Measurements from ENCODE around the gene C20orf204. TPM values are rescaled to one million over a fixed set of nuclear protein-coding genes. Genes with fewer than 3 reads are reported as not detected.
"Not testable (repeated sequence)": the region's sequence is repeated elsewhere in the genome, so short reads cannot be mapped to it uniquely, and the experiment has no call there.

Gene C20orf204
- total and polyA plus RNA-seq, 5 donors from 2014 or later, result 0.89 to 6.0 (median 1.2) TPM; not detected in 1

GRCh38 chr20:64009811-64010387 is 26.1 kb upstream of the C20orf204 start:
- no peak overlapping the region for H3K27ac ChIP-seq (ENCODE audit: insufficient read depth, low read length, poor library complexity, severe bottlenecking)
- Mint-ChIP-seq H3K36me3 (peaks cover 35% of the 10 kb centered on the region), H3K4me1 (peaks cover 0 to 48% (median 4%) of the 10 kb centered on the region in 4 donors)

GRCh38 chr20:64010711-64011237 is 25.2 kb upstream of the C20orf204 start:
- Mint-ChIP-seq H3K9me3 (peaks cover 0 to 32% (median 11%) of the 10 kb centered on the region in 7 donors), H3K4me1 (peaks cover 0 to 47% (median 4%) of the 10 kb centered on the region in 4 donors), H3K27me3 (no peaks in the 10 kb centered on the region), H3K4me3 (peak overlapping the region in 1 of 4 donors; percentile 28), H3K36me3 (peaks cover 35% of the 10 kb centered on the region), H3K27ac (peak overlapping the region in 1 of 3 donors; percentile 44)
- peaks cover 21% of the 10 kb centered on the region for H3K4me1 ChIP-seq (ENCODE audit: control insufficient read depth, insufficient read depth, low read length, poor library complexity, severe bottlenecking)
- no peak for DNase-seq
- H3K36me3 ChIP-seq (ENCODE audit: control insufficient read depth, insufficient read depth, low read length), result peaks cover 60% of the 10 kb centered on the region
- H3K27me3 ChIP-seq (ENCODE audit: control insufficient read depth, insufficient read depth, low read length), result no peaks in the 10 kb centered on the region
- peak overlapping the region; percentile 60 for H3K27ac ChIP-seq (ENCODE audit: insufficient read depth, low read length, poor library complexity, severe bottlenecking)
- ATAC-seq (ENCODE audit: low read depth in 2 of 2), result no peak
- H3K4me3 ChIP-seq (ENCODE audit: low read depth, low read length), result peak overlapping the region; percentile 50
- H3K9me3 ChIP-seq (ENCODE audit: control insufficient read depth in 2 of 2, low read length in 2 of 2), result peaks cover 9 to 54% of the 10 kb centered on the region in 2 experiments

More at GRCh38 chr20:64009811-64010387, 26.1 kb upstream of the C20orf204 start:
- H3K4me1 ChIP-seq (ENCODE audit: control insufficient read depth, insufficient read depth, low read length, poor library complexity, severe bottlenecking), result peaks cover 21% of the 10 kb centered on the region
- H3K9me3 Mint-ChIP-seq, result peaks cover 0 to 31% (median 11%) of the 10 kb centered on the region in 7 donors
- peaks cover 9 to 54% of the 10 kb centered on the region in 2 experiments for H3K9me3 ChIP-seq (ENCODE audit: control insufficient read depth in 2 of 2, low read length in 2 of 2)
- ATAC-seq (ENCODE audit: low read depth in 2 of 2), result no peak
- DNase-seq, result no peak
- no peaks in the 10 kb centered on the region for H3K27me3 ChIP-seq (ENCODE audit: control insufficient read depth, insufficient read depth, low read length)
- no peak overlapping the region for H3K4me3 Mint-ChIP-seq
- H3K27ac Mint-ChIP-seq, result peak overlapping the region in 1 of 3 donors; percentile 94
- peaks cover 62% of the 10 kb centered on the region for H3K36me3 ChIP-seq (ENCODE audit: control insufficient read depth, insufficient read depth, low read length)
- no peak overlapping the region for H3K4me3 ChIP-seq (ENCODE audit: low read depth, low read length)
- H3K27me3 Mint-ChIP-seq, result no peaks in the 10 kb centered on the region

- Histone ChIP-seq H3K4me1 (ENCODE audit: control insufficient read depth, insufficient read depth, low read length, poor library complexity, severe bottlenecking) (peaks cover 21% of the 10 kb centered on the region), H3K36me3 (ENCODE audit: control insufficient read depth, insufficient read depth, low read length) (peaks cover 59% of the 10 kb centered on the region), H3K4me3 (ENCODE audit: low read depth, low read length) (peak overlapping the region; percentile 50), H3K27me3 (ENCODE audit: control insufficient read depth, insufficient read depth, low read length) (no peaks in the 10 kb centered on the region), H3K27ac (ENCODE audit: insufficient read depth, low read length, poor library complexity, severe bottlenecking) (peak overlapping the region; percentile 60), H3K9me3 (ENCODE audit: control insufficient read depth in 2 of 2, low read length in 2 of 2) (peaks cover 9 to 54% of the 10 kb centered on the region in 2 experiments)
- no peaks in the 10 kb centered on the region for H3K27me3 Mint-ChIP-seq
- H3K9me3 Mint-ChIP-seq, result peaks cover 0 to 32% (median 11%) of the 10 kb centered on the region in 7 donors
- peaks cover 35% of the 10 kb centered on the region for H3K36me3 Mint-ChIP-seq
- H3K4me1 Mint-ChIP-seq, result peaks cover 0 to 47% (median 4%) of the 10 kb centered on the region in 4 donors
- H3K27ac Mint-ChIP-seq, result peak overlapping the region in 2 of 3 donors; percentile 44 to 96
- ATAC-seq (ENCODE audit: low read depth in 2 of 2), result peak in 1 of 2 donors; percentile 39
- DNase-seq, result peak in 2 of 3 donors; percentile 12 to 16
- H3K4me3 Mint-ChIP-seq, result peak overlapping the region in 2 of 4 donors; percentile 28 to 53
Measured at GRCh38 chr20:64011366-64011779, 24.6 kb upstream of the C20orf204 start.

DNA sequence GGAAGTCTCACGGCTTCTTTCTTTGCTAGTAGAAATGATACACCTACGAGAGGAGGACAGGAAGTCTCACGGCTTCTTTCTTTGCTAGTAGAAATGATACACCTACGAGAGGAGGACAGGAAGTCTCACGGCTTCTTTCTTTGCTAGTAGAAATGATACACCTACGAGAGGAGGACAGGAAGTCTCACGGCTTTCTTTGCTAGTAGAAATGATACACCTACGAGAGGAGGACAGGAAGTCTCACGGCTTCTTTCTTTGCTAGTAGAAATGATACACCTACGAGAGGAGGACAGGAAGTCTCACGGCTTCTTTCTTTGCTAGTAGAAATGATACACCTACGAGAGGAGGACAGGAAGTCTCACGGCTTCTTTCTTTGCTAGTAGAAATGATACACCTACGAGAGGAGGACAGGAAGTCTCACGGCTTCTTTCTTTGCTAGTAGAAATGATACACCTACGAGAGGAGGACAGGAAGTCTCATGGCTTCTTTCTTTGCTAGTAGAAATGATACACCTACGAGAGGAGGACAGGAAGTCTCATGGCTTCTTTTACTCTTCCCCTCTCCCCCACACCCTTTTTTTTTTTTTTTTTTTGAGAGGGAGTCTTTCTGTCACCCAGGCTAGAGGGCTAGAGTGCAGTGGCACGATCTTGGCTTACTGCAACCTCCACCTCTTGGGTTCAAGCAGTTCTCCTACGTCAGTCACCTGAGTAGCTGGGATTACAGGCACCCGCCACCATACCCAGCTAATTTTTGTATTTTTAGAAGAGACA is 23.4 kb upstream of the C20orf204 start:
- Mint-ChIP-seq H3K4me3 (peak overlapping the region in 1 of 4 donors; percentile 44), H3K4me1 (peaks cover 0 to 50% (median 4%) of the 10 kb centered on the region in 4 donors), H3K27ac (peak overlapping the region in 2 of 3 donors; percentile 64 to 73), H3K9me3 (peaks cover 0 to 32% (median 11%) of the 10 kb centered on the region in 7 donors), H3K36me3 (peaks cover 34% of the 10 kb centered on the region)
- Histone ChIP-seq H3K9me3 (ENCODE audit: control insufficient read depth in 2 of 2, low read length in 2 of 2) (peaks cover 9 to 52% of the 10 kb centered on the region in 2 experiments), H3K4me1 (ENCODE audit: control insufficient read depth, insufficient read depth, low read length, poor library complexity, severe bottlenecking) (peaks cover 21% of the 10 kb centered on the region), H3K4me3 (ENCODE audit: low read depth, low read length) (peak overlapping the region; percentile 61), H3K27ac (ENCODE audit: insufficient read depth, low read length, poor library complexity, severe bottlenecking) (peak overlapping the region; percentile 68), H3K36me3 (ENCODE audit: control insufficient read depth, insufficient read depth, low read length) (peaks cover 56% of the 10 kb centered on the region)
- DNase-seq (peak in 2 of 3 donors; percentile 46 to 47), ATAC-seq (ENCODE audit: low read depth in 2 of 2) (peak in 1 of 2 donors; percentile 72)
- H3K27me3 Mint-ChIP-seq; H3K27me3 ChIP-seq (ENCODE audit: control insufficient read depth, insufficient read depth, low read length): not testable (repeated sequence)

GRCh38 chr20:64015635-64016034 is 20.3 kb upstream of the C20orf204 start:
- Histone ChIP-seq H3K4me3 (ENCODE audit: low read depth, low read length) (no peak overlapping the region), H3K27me3 (ENCODE audit: control insufficient read depth, insufficient read depth, low read length) (no peaks in the 10 kb centered on the region), H3K4me1 (ENCODE audit: control insufficient read depth, insufficient read depth, low read length, poor library complexity, severe bottlenecking) (peaks cover 21% of the 10 kb centered on the region), H3K36me3 (ENCODE audit: control insufficient read depth, insufficient read depth, low read length) (peaks cover 55% of the 10 kb centered on the region), H3K27ac (ENCODE audit: insufficient read depth, low read length, poor library complexity, severe bottlenecking) (no peak overlapping the region), H3K9me3 (ENCODE audit: control insufficient read depth in 2 of 2, low read length in 2 of 2) (peaks cover 2 to 22% of the 10 kb centered on the region in 2 experiments)
- Mint-ChIP-seq H3K4me3 (peak overlapping the region in 1 of 4 donors; percentile 50), H3K27ac (peak overlapping the region in 1 of 3 donors; percentile 20), H3K4me1 (peaks cover 0 to 30% (median 2%) of the 10 kb centered on the region in 4 donors), H3K27me3 (no peaks in the 10 kb centered on the region), H3K36me3 (peaks cover 34% of the 10 kb centered on the region), H3K9me3 (peaks cover 0 to 11% (median 0%) of the 10 kb centered on the region in 7 donors)
- DNase-seq (no peak), ATAC-seq (ENCODE audit: low read depth in 2 of 2) (no peak)

GRCh38 chr20:64021124-64021975 is 14.6 kb upstream of the C20orf204 start:
- Histone ChIP-seq H3K4me3 (ENCODE audit: low read depth, low read length) (no peak overlapping the region), H3K4me1 (ENCODE audit: control insufficient read depth, insufficient read depth, low read length, poor library complexity, severe bottlenecking) (no peaks in the 10 kb centered on the region), H3K36me3 (ENCODE audit: control insufficient read depth, insufficient read depth, low read length) (peaks cover 84% of the 10 kb centered on the region), H3K27me3 (ENCODE audit: control insufficient read depth, insufficient read depth, low read length) (no peaks in the 10 kb centered on the region), H3K27ac (ENCODE audit: insufficient read depth, low read length, poor library complexity, severe bottlenecking) (no peak overlapping the region), H3K9me3 (ENCODE audit: control insufficient read depth in 2 of 2, low read length in 2 of 2) (no peaks in the 10 kb centered on the region)
- Mint-ChIP-seq H3K36me3 (peaks cover 29% of the 10 kb centered on the region), H3K9me3 (peaks cover 0 to 6% (median 0%) of the 10 kb centered on the region in 7 donors), H3K4me3 (peak overlapping the region in 1 of 4 donors; percentile 2), H3K4me1 (peaks cover 0 to 3% (median 1%) of the 10 kb centered on the region in 4 donors), H3K27ac (no peak overlapping the region), H3K27me3 (no peaks in the 10 kb centered on the region)
- ATAC-seq (ENCODE audit: low read depth in 2 of 2) (no peak), DNase-seq (no peak)

Data from CD4-positive, CD25-positive, alpha-beta regulatory T cell (primary cell).